Mesendoderm (in vitro differentiated cells): ENCODE results near the gene DAGLA.

ENCODE experiments used
- DNase-seq: peaks from one replicate; pipeline ENCODE4 v3.0.0; 2013
- H2AK5ac ChIP-seq: 2 replicates; pipeline ENCODE4 v1.6.1; 2013; ENCODE audit warnings: low read length, inconsistent platforms
- H2BK120ac ChIP-seq: 2 replicates; pipeline ENCODE4 v1.6.1; 2013; ENCODE audit warnings: low read depth, mild to moderate bottlenecking, low read length, moderate library complexity, mixed read lengths
- H2BK15ac ChIP-seq: replicated peaks from 2 replicates; pipeline ENCODE4 v1.6.1; 2013; ENCODE audit warnings: low read depth, mild to moderate bottlenecking, moderate library complexity
- H2BK5ac ChIP-seq: 2 replicates; pipeline ENCODE4 v1.6.1; 2013; ENCODE audit warnings: low read length, inconsistent platforms
- H3K18ac ChIP-seq: 2 replicates; pipeline ENCODE4 v1.6.1; 2013; ENCODE audit warnings: mild to moderate bottlenecking, low read length, mixed read lengths
- H3K23ac ChIP-seq: one replicate; pipeline ENCODE4 v1.6.1; 2013; ENCODE audit warnings: low read length
- H3K27ac ChIP-seq: 2 replicates; pipeline ENCODE4 v1.5.1; 2013; ENCODE audit warnings: low read depth, mild to moderate bottlenecking, inconsistent platforms, low read length, moderate library complexity
- H3K27me3 ChIP-seq: 2 replicates; pipeline ENCODE4 v1.6.1; 2013; ENCODE audit warnings: low read length, control low read depth, mild to moderate bottlenecking, inconsistent platforms; ENCODE audit not compliant: insufficient read depth, poor library complexity
- H3K36me3 ChIP-seq: 2 replicates; pipeline ENCODE4 v1.6.1; 2013; ENCODE audit warnings: low read length, inconsistent platforms; ENCODE audit not compliant: control insufficient read depth, insufficient read depth
- H3K4ac ChIP-seq: one replicate; pipeline ENCODE4 v1.6.1; 2013; ENCODE audit warnings: low read depth, mild to moderate bottlenecking, low read length, moderate library complexity
- H3K4me1 ChIP-seq: 2 replicates; pipeline ENCODE4 v1.6.1; 2013; ENCODE audit warnings: low read depth, low read length, inconsistent platforms; ENCODE audit not compliant: control insufficient read depth
- H3K4me2 ChIP-seq: 2 replicates; pipeline ENCODE4 v1.6.1; 2013; ENCODE audit warnings: low read length
- H3K4me3 ChIP-seq: 2 replicates; pipeline ENCODE4 v1.5.1; 2013; ENCODE audit warnings: mild to moderate bottlenecking, low read length
- H3K56ac ChIP-seq: one replicate; pipeline ENCODE4 v1.6.1; 2013; ENCODE audit warnings: low read length
- H3K79me1 ChIP-seq: 2 replicates; pipeline ENCODE4 v1.6.1; 2013; ENCODE audit warnings: low read length, inconsistent platforms
- H3K79me2 ChIP-seq: 2 replicates; pipeline ENCODE4 v1.6.1; 2013; ENCODE audit warnings: mild to moderate bottlenecking, low read length; ENCODE audit not compliant: control insufficient read depth, insufficient read depth
- H3K9ac ChIP-seq: 2 replicates; pipeline ENCODE4 v1.6.1; 2013; ENCODE audit warnings: low read length, inconsistent platforms
- H4K5ac ChIP-seq: one replicate; pipeline ENCODE4 v1.6.1; 2013; ENCODE audit warnings: low read length
- H4K8ac ChIP-seq: one replicate; pipeline ENCODE4 v1.6.1; 2013; ENCODE audit warnings: low read depth, mild to moderate bottlenecking, control low read depth, low read length, moderate library complexity
- WGBS: extraction: QIAGEN DNeasy Blood & Tissue Kit; methylation state at CpG from one replicate; pipeline ENCODE4 v1.1.7; 2013; ENCODE audit warnings: low lambda C conversion rate, missing lambda C conversion rate; ENCODE audit not compliant: insufficient coverage; ENCODE audit errors: extremely low coverage; 5-methylcytosine and 5-hydroxymethylcytosine counted together

The DAGLA gene

GRCh38 chr11:61795876-61796526 lies 115.8 kb downstream of the DAGLA start:
- Histone ChIP-seq H3K27ac (no peak overlapping the region), H2BK5ac (no peak overlapping the region), H3K56ac (no peak overlapping the region), H2BK120ac (no peak overlapping the region), H2BK15ac (no peak overlapping the region), H3K18ac (no peak overlapping the region), H4K8ac (no peak overlapping the region), H3K4me2 (no peak overlapping the region), H4K5ac (no peak overlapping the region), H3K23ac (no peak overlapping the region), H3K27me3 (no peaks in the 10 kb centered on the region), H2AK5ac (no peak overlapping the region), H3K4me1 (no peaks in the 10 kb centered on the region), H3K79me1 (peaks cover 15% of the 10 kb centered on the region), H3K4me3 (no peak overlapping the region), H3K9ac (no peak overlapping the region), H3K79me2 (peaks cover 44% of the 10 kb centered on the region), H3K36me3 (peaks cover 5% of the 10 kb centered on the region), H3K4ac (no peak overlapping the region)
- no peak for DNase-seq
- WGBS: no CpG with 5 or more reads among the region's 18 CpGs
